CD14-positive monocyte (primary cell): ENCODE data around the gene IGF1. TPM values are rescaled to one million over a fixed set of nuclear protein-coding genes. Genes with fewer than 3 reads are reported as not detected.

Experiments
- DNase-seq, 3 donors: peaks; one replicate each; pipeline ENCODE4 v3.0.0-alpha.2; 2011 to 2022
- H2AFZ ChIP-seq: 2 replicates; pipeline ENCODE4 v1.6.0; 2012; ENCODE audit warnings: mild to moderate bottlenecking, low read depth, low read length, inconsistent platforms; ENCODE audit not compliant: insufficient read depth, poor library complexity, severe bottlenecking
- H3K27ac ChIP-seq, 2 donors: 1 replicate in 1 of 2; 2 replicates in 1 of 2; pipeline ENCODE4 v1.5.1; 2012 to 2013; ENCODE audit warnings: low read length in 2 of 2, control low read depth in 1 of 2, inconsistent platforms in 1 of 2, low read depth in 1 of 2, mild to moderate bottlenecking in 1 of 2
- H3K27me3 ChIP-seq, 2 donors: one replicate each; pipeline versions ENCODE4 v1.6.0 to v1.6.1; 2011 to 2013; ENCODE audit warnings: low read length in 2 of 2; ENCODE audit not compliant: control insufficient read depth in 2 of 2, insufficient read depth in 2 of 2
- H3K36me3 ChIP-seq, 2 donors: replicated peaks in 1 of 2; 1 replicate in 1 of 2; 2 replicates in 1 of 2; pipeline versions ENCODE4 v1.5.1 to v1.6.1; 2012 to 2013; ENCODE audit warnings: low read length in 2 of 2, control low read depth in 1 of 2, inconsistent platforms in 1 of 2, mild to moderate bottlenecking in 1 of 2; ENCODE audit not compliant: insufficient read depth in 2 of 2, control insufficient read depth in 1 of 2
- H3K4me1 ChIP-seq, 2 donors: 1 replicate in 1 of 2; 2 replicates in 1 of 2; pipeline versions ENCODE4 v1.5.1 to v1.6.1; 2012 to 2013; ENCODE audit warnings: low read length in 2 of 2, control low read depth in 1 of 2, inconsistent platforms in 1 of 2, mild to moderate bottlenecking in 1 of 2, moderate library complexity in 1 of 2; ENCODE audit not compliant: insufficient read depth in 2 of 2, control insufficient read depth in 1 of 2
- H3K4me2 ChIP-seq: replicated peaks from 2 replicates; pipeline ENCODE3; 2012; ENCODE audit warnings: low read length, moderate library complexity, mild to moderate bottlenecking; ENCODE audit not compliant: poor library complexity, severe bottlenecking; ENCODE audit errors: extremely low read depth
- H3K4me3 ChIP-seq, 3 experiments: fragments of 200-600 bp in 1 of 3; sonication (generic) in 1 of 3; replicated peaks in 1 of 3; 1 replicate in 2 of 3; 2 replicates in 1 of 3; pipeline ENCODE4 v1.5.1; 2011 to 2013; ENCODE audit warnings: low read length in 3 of 3, mild to moderate bottlenecking in 3 of 3, control low read depth in 2 of 3, low read depth in 2 of 3, inconsistent platforms in 1 of 3, moderate library complexity in 1 of 3
- H3K79me2 ChIP-seq: 2 replicates; pipeline ENCODE4 v1.6.0; 2012; ENCODE audit warnings: mild to moderate bottlenecking, control low read depth, inconsistent platforms, low read length, moderate library complexity; ENCODE audit not compliant: insufficient read depth
- H3K9ac ChIP-seq: 2 replicates; pipeline ENCODE4 v1.6.0; 2017; ENCODE audit warnings: low read length, mild to moderate bottlenecking; ENCODE audit not compliant: insufficient read depth, poor library complexity, severe bottlenecking
- H3K9me3 ChIP-seq, 2 donors: replicated peaks in 1 of 2; 1 replicate in 1 of 2; 2 replicates in 1 of 2; pipeline versions ENCODE4 v1.5.1 to v1.6.1; 2012 to 2013; ENCODE audit warnings: low read length in 2 of 2, control low read depth in 1 of 2; ENCODE audit not compliant: control insufficient read depth in 1 of 2, insufficient read depth in 1 of 2
- H4K20me1 ChIP-seq: 2 replicates; pipeline ENCODE4 v1.6.0; 2012; ENCODE audit warnings: mild to moderate bottlenecking, low read length, control low read depth, moderate library complexity; ENCODE audit not compliant: insufficient read depth
- H3K27ac Mint-ChIP-seq, 7 donors: one replicate each; pipeline ENCODE4 v1.8.0; 2020; ENCODE audit warnings: mild to moderate bottlenecking in 7 of 7, mixed read lengths in 7 of 7, moderate library complexity in 6 of 7, inconsistent platforms in 2 of 7
- H3K27me3 Mint-ChIP-seq, 3 donors: one replicate each; pipeline ENCODE4 v1.8.0; 2021 to 2022; ENCODE audit warnings: low read depth in 3 of 3, mild to moderate bottlenecking in 3 of 3, mixed read lengths in 3 of 3, moderate library complexity in 3 of 3, inconsistent platforms in 1 of 3
- H3K36me3 Mint-ChIP-seq, 2 donors: one replicate each; pipeline ENCODE4 v1.8.0; 2020; ENCODE audit warnings: mixed read lengths in 2 of 2, inconsistent platforms in 1 of 2, mild to moderate bottlenecking in 1 of 2
- H3K4me1 Mint-ChIP-seq: one replicate; pipeline ENCODE4 v1.8.0; 2020; ENCODE audit warnings: mild to moderate bottlenecking, mixed read lengths
- H3K4me3 Mint-ChIP-seq, 2 donors: one replicate each; pipeline ENCODE4 v1.8.0; 2020; ENCODE audit warnings: mild to moderate bottlenecking in 2 of 2, mixed read lengths in 2 of 2, moderate library complexity in 1 of 2
- H3K9me3 Mint-ChIP-seq, 7 donors: one replicate each; pipeline ENCODE4 v1.8.0; 2020 to 2022; ENCODE audit warnings: mixed read lengths in 7 of 7, mild to moderate bottlenecking in 6 of 7, moderate library complexity in 6 of 7, inconsistent platforms in 2 of 7
- WGBS: methylation state at CpG from one replicate; pipeline ENCODE4 v1.1.5; 2013; ENCODE audit warnings: missing lambda C conversion rate; ENCODE audit not compliant: insufficient coverage; 5-methylcytosine and 5-hydroxymethylcytosine counted together
- intact Hi-C, 2 donors: fragments of 100-400 bp; cut with micrococcal nuclease; formaldehyde crosslinking; loops; one replicate each; pipeline versions ENCODE4 v1.15.0 to v1.15.1; 2023
- polyA plus RNA-seq, 3 donors: library from polyadenylated mRNA; depleted of rRNA in 1 of 3; unstranded in 2 of 3; stranded (reverse) in 1 of 3; fragments of 300-500 nt in 2 of 3; fragments of >200 nt in 1 of 3; fragmentation: Illumina TruSeq in 2 of 3; gene quantifications; 1 replicate in 2 of 3; 2 replicates in 1 of 3; pipeline ENCODE4 v1.2.3, GENCODE V29; 2012 to 2021
- TF ChIP-seq, protein P1 (sequence below): fragments of 200-600 bp; IDR thresholded peaks from one replicate; pipeline ENCODE4 v1.8.0; 2022; ENCODE audit warnings: antibody characterized with exemption, mild to moderate bottlenecking

The IGF1 gene
- polyA plus RNA-seq, 3 donors: not detected

DNA sequence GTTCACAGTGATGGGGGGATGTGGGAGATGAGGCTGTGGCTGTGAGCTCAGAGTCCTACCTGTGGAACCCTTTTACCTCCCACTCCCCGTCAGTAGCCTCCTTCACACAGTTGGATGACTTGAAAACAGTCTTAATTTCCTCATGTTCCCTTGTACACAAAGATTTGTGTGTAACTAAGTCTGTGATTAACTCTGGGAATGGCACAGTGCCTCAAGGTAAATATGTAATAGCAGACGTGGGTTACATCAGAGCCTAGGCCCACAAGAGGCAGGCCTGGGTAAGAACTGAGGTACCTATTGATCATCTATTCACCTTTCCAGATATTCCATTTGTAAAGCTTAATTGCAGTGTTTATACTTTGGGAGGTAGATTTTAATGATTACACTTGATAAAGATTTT lies 5.8 kb upstream of the IGF1 start:
- WGBS: no CpG with 5 or more reads among the region's 2 CpGs
- H3K79me2 ChIP-seq: no peaks in the 10 kb centered on the region
- no peaks in the 10 kb centered on the region for H3K9me3 ChIP-seq
- Mint-ChIP-seq H3K4me3 (no peak overlapping the region), H3K27ac (no peak overlapping the region), H3K27me3 (peaks cover under 1 to 5% (median 2%) of the 10 kb centered on the region in 3 donors), H3K9me3 (peaks cover 0 to 7% (median 3%) of the 10 kb centered on the region in 7 donors), H3K36me3 (no peaks in the 10 kb centered on the region), H3K4me1 (peaks cover 14% of the 10 kb centered on the region)
- H3K36me3 ChIP-seq: no peaks in the 10 kb centered on the region
- no peak overlapping the region for H3K4me3 ChIP-seq
- no peaks in the 10 kb centered on the region for H3K27me3 ChIP-seq
- no peak for DNase-seq
- TF ChIP-seq, protein P1, sequence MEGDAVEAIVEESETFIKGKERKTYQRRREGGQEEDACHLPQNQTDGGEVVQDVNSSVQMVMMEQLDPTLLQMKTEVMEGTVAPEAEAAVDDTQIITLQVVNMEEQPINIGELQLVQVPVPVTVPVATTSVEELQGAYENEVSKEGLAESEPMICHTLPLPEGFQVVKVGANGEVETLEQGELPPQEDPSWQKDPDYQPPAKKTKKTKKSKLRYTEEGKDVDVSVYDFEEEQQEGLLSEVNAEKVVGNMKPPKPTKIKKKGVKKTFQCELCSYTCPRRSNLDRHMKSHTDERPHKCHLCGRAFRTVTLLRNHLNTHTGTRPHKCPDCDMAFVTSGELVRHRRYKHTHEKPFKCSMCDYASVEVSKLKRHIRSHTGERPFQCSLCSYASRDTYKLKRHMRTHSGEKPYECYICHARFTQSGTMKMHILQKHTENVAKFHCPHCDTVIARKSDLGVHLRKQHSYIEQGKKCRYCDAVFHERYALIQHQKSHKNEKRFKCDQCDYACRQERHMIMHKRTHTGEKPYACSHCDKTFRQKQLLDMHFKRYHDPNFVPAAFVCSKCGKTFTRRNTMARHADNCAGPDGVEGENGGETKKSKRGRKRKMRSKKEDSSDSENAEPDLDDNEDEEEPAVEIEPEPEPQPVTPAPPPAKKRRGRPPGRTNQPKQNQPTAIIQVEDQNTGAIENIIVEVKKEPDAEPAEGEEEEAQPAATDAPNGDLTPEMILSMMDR: no peak
- peaks cover 11 to 12% of the 10 kb centered on the region in 2 donors for H3K4me1 ChIP-seq
- no peak overlapping the region for H3K27ac ChIP-seq
- no peak overlapping the region for H3K9ac ChIP-seq
- no peaks in the 10 kb centered on the region for H4K20me1 ChIP-seq
- H3K4me2 ChIP-seq: no peak overlapping the region
- intact Hi-C loops: no loop called here
- H2AFZ ChIP-seq: no peak overlapping the region

DNA sequence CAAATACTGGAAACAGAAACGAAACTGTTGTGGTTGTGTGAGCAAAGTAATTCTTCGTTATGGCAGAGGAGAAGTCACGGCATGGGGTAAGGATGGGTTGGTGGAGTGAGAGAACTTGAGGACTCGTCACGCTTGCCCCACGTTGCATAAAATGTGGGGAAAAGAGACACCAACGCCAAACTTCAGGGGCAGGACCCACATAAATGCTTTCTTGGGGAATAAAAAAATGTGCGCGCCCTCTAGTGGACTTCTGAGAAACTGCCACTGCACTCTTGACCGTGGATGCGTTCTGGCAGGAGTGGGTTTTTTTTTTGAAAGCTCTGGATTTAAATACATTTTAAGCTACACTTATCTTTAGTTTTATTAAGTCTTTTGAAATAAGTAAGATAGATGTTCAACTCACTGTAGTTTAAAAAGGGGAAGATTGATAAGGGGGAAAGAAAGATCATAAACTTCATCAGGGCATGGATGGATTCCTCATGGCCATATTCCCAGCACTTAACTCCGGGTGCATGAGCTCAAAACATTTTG lies 4.1 kb upstream of the IGF1 start:
- Histone ChIP-seq H3K4me3 (peak overlapping the region; percentile 19 to 73 (median 66)), H3K9me3 (no peaks in the 10 kb centered on the region), H3K4me2 (peak overlapping the region; percentile 67), H4K20me1 (no peaks in the 10 kb centered on the region), H3K36me3 (no peaks in the 10 kb centered on the region), H3K79me2 (no peaks in the 10 kb centered on the region), H3K27ac (peak overlapping the region in 1 of 2 donors; percentile 59), H2AFZ (peak overlapping the region; percentile 66), H3K9ac (peak overlapping the region; percentile 13), H3K4me1 (peaks cover 11 to 12% of the 10 kb centered on the region in 2 donors), H3K27me3 (no peaks in the 10 kb centered on the region)
- Mint-ChIP-seq H3K36me3 (no peaks in the 10 kb centered on the region), H3K27ac (peak overlapping the region in 6 of 7 donors; percentile 60 to 82 (median 67)), H3K9me3 (peaks cover 0 to 4% (median 0%) of the 10 kb centered on the region in 7 donors), H3K4me1 (peaks cover 14% of the 10 kb centered on the region), H3K4me3 (peak overlapping the region; percentile 75 to 87), H3K27me3 (peaks cover 0 to 2% (median 1%) of the 10 kb centered on the region in 3 donors)
- 0% methylated on average over 5 of the region's 12 CpGs for WGBS
- peak; percentile 69 to 91 (median 71) for DNase-seq
- intact Hi-C loops: no loop called here
- TF ChIP-seq, protein P1: peak; percentile 94
